D721Med (cell line): ENCODE measurements around the gene SEC16A.

Experiments used
- DNase-seq: peaks from one replicate; pipeline ENCODE4 v3.0.0; 2011; ENCODE audit warnings: low spot score; ENCODE audit not compliant: insufficient read length
- FAIRE-seq: peaks from 2 replicates; lab custom pipeline; 2011; peaks lifted over from hg19 to GRCh38; lab: Jason Lieb, UNC
- TF ChIP-seq, protein P1 (sequence below): IDR thresholded peaks from 2 replicates; pipeline ENCODE4 v1.5.1; 2012; ENCODE audit warnings: mild to moderate bottlenecking, control low read depth; ENCODE audit not compliant: insufficient read depth; ENCODE audit errors: missing control alignments

SEC16A gene

GRCh38 chr9:136441681-136442245 is 41.1 kb downstream of the SEC16A start:
- FAIRE-seq = no peak
- TF ChIP-seq, protein P1, sequence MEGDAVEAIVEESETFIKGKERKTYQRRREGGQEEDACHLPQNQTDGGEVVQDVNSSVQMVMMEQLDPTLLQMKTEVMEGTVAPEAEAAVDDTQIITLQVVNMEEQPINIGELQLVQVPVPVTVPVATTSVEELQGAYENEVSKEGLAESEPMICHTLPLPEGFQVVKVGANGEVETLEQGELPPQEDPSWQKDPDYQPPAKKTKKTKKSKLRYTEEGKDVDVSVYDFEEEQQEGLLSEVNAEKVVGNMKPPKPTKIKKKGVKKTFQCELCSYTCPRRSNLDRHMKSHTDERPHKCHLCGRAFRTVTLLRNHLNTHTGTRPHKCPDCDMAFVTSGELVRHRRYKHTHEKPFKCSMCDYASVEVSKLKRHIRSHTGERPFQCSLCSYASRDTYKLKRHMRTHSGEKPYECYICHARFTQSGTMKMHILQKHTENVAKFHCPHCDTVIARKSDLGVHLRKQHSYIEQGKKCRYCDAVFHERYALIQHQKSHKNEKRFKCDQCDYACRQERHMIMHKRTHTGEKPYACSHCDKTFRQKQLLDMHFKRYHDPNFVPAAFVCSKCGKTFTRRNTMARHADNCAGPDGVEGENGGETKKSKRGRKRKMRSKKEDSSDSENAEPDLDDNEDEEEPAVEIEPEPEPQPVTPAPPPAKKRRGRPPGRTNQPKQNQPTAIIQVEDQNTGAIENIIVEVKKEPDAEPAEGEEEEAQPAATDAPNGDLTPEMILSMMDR = no peak

DNA sequence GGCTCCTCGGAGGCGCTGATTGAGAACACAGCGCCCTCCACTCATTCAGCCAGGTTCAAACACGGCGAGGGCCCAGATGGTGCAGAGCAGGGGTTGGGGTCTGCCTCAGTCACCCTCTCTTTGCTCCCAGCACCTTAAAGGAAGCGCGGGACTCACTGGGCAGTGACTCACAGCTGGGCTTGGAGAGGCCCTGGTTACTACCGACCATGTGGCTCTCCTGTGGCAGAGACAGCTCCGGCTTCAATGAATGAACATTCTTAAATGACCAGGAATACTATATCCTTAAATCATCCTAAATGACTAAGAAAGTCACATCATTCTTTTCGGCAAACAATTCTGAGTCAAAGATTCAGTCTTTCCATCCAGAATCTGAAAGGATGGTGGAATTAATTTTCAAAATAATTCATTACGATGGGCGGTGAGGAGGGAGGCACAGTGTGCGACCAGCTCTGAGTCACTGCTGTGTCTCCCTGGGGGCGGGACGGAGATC is 41.6 kb downstream of the SEC16A start:
- FAIRE-seq (no peak), DNase-seq (no peak)
- TF ChIP-seq, protein P1 = no peak

More at GRCh38 chr9:136441681-136442245, 41.1 kb downstream of the SEC16A start:
- DNase-seq = no peak

DNA sequence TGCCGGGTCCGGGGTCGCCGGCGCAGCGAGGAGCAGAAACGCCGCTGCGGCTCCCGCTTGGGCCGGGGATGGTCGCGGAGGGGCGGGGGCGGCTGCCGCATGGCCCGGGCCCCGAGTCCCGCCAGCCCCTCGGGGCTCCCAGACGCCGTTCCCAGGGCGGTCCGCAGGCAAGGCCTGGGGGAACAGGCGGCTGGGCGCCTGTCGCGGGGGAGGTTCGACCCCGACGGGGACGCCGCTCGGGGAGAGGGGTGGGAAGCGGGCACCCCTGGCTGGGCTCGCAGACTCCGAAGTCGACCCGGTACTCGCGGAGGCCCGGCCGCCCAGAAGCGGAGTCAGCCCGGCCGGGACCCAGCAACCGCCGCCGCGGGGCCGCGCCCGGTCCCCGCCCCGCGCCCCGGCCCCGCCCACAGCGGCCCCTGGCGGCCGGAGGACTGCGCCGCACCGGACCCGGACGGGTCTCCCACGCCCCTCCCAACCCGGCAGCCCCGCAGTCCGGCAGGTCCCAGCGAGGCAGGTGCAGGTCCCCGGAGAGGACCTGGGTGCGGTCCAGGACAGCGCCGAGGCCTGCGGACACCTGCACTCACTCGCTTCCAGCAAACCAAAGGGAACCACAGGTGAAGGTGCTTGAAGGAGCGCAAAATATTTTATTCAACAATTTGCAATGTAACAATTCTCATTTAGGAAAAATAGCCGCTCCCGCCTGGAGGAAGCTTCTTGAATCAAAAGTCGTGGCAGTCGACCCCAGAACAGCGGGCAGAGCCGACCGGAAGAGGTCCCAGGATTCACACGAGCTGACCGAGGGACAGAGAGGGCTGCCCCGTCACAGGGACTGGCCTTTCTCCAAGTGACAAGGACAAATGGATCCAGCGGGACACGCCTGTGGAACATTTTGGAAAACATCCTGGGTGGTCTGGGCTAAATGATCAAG is 43.1 kb downstream of the SEC16A start, which contains the start of gene INPP5E:
INPP5E (minus strand) TSS at position 365 of the 928 bp plus-strand sequence. CDS start 426 bp downstream, outside the sequence.
- TF ChIP-seq, protein P1 = peak; percentile 46
- FAIRE-seq = no peak
- peak; percentile 86 for DNase-seq

- TF ChIP-seq, protein P1 = no peak
- DNase-seq (no peak), FAIRE-seq (no peak)
Measured at GRCh38 chr9:136438548-136439480, 44.0 kb downstream of the SEC16A start.

DNA sequence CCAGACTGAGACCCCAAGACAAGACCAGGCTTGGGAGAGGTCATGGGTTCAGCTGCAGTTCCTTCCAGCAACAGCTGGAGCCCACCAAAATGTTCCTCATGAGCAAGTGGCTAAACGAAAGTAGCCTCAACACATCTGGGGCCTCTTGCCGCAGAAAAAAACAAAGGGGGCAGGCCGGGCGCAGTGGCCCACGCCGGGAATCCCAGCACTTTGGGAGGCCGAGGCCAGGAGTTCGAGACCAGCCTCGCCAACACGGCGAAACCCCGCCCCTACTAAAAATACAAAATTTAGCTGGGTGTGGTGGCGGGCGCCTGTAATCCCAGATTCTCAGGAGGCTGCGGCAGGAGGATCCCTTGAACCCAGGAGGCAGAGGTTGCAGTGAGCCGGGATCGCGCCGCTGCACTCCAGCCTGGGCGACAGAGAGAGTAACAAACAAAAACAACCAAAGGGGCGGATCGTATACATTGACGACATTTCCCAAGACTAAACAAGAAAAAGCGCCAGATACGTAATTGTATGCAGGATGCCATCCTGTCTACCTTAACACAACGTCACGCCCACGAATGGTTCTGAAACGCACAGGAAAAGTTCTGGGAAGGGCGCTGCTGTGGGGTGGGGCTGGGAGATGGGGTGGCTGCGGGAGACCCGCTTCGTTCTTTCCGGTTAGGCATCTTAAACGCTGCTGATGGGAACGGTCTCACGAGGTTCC is 44.8 kb downstream of the SEC16A start:
- DNase-seq = no peak
- no peak for FAIRE-seq
- TF ChIP-seq, protein P1 = no peak

- DNase-seq = no peak
- TF ChIP-seq, protein P1 = no peak
- FAIRE-seq = no peak
Measured at GRCh38 chr9:136437430-136437829, 45.4 kb downstream of the SEC16A start.
